T-helper 2 cell treated with Interferon-gamma antibody and Interleukin-4, amounts not matched to agents 5 μg/mL and 100 μg/mL, for 36 hours (primary cell): Measurements from ENCODE around the gene PIEZO2.

ENCODE experiments used
- DNase-seq: peaks from one replicate; pipeline ENCODE4 v3.0.0; 2021; ENCODE audit warnings: low spot score
- H3K27ac Mint-ChIP-seq: one replicate; pipeline ENCODE4 v1.8.0; 2021; ENCODE audit warnings: mild to moderate bottlenecking, mixed read lengths
- H3K27me3 Mint-ChIP-seq: one replicate; pipeline ENCODE4 v1.8.0; 2021; ENCODE audit warnings: low read depth, mixed read lengths
- H3K36me3 Mint-ChIP-seq: one replicate; pipeline ENCODE4 v1.8.0; 2021; ENCODE audit warnings: low read depth, mixed read lengths
- H3K4me1 Mint-ChIP-seq: one replicate; pipeline ENCODE4 v1.8.0; 2021; ENCODE audit warnings: low read depth, mixed read lengths
- H3K4me3 Mint-ChIP-seq: one replicate; pipeline ENCODE4 v1.8.0; 2022; ENCODE audit warnings: mild to moderate bottlenecking, moderate library complexity, mixed read lengths
- H3K9me3 Mint-ChIP-seq: one replicate; pipeline ENCODE4 v1.8.0; 2021; ENCODE audit warnings: mixed read lengths

The PIEZO2 gene

DNA sequence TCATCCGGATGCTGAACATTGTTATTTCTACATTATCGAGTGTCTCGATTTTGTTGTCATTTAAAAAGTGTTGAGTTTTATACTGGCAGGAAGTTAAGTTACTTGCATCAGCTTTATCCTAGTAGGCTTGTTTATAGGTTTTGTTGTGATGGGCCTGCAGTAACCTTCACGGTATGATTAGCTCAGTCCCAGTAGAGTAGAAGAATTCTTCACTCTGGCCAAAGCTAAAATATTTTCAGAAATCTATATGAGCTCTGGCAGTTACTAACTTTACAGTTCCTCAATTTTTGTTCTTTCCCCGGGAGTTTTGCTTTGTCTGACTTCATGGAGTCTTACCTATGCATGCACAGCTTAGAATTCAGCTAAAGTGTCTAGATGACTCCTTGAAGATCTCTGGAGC, 328.7 kb downstream of the PIEZO2 start:
- Mint-ChIP-seq H3K36me3 (no peaks in the 10 kb centered on the region), H3K4me1 (peaks cover 8% of the 10 kb centered on the region), H3K27me3 (peaks cover 28% of the 10 kb centered on the region), H3K4me3 (no peak overlapping the region), H3K27ac (no peak overlapping the region), H3K9me3 (peaks cover 12% of the 10 kb centered on the region)
- DNase-seq, result no peak

DNA sequence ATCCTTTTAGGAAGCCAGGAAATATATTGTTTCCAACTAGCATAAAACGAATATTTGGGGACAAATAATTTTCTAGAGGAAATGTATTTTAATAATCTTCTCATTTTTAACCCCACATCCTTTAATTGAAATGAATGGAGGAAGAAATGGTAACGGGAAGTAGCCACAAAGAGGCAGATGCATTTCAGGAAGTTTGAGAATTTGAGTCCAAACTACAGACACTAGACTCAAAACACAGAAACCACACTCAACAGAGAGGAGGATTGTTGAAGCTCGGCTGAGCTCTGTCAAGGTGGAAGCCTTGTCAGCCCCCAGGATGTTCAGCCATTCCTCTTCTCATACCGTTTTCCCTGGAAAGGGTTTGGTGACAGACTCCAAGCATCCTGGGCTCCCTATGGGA, 335.0 kb downstream of the PIEZO2 start:
- peaks cover 3% of the 10 kb centered on the region for H3K27me3 Mint-ChIP-seq
- no peaks in the 10 kb centered on the region for H3K4me1 Mint-ChIP-seq
- no peaks in the 10 kb centered on the region for H3K36me3 Mint-ChIP-seq
- DNase-seq, result no peak
- H3K27ac Mint-ChIP-seq, result no peak overlapping the region
- H3K9me3 Mint-ChIP-seq, result no peaks in the 10 kb centered on the region
- H3K4me3 Mint-ChIP-seq, result no peak overlapping the region

DNA sequence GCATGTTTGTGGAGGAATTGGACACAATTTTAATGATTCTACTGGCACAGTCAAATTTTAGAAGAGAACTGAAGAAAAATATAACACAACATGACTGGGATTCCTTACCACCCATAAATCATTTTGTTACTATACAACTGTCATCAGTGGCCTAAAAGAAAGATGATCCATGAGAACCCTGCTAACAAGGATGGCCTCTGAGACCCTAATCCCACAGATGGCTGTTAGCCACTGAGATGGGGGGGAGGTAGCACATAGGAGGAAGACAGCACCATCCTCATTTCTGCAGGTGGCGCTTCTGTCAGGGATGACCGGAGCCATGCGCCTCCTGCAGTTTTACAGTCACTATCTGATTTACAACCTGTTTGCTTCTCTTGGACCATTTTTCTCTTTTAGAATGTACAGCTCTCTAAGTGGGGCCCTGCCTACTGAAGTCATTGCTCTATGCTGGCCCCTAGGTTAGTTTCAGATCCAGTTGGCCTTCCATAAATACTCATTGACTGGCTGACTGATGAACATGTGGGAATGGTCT, 343.7 kb downstream of the PIEZO2 start:
- H3K4me3 Mint-ChIP-seq, result no peak overlapping the region
- no peaks in the 10 kb centered on the region for H3K9me3 Mint-ChIP-seq
- DNase-seq, result no peak
- no peak overlapping the region for H3K27ac Mint-ChIP-seq
- H3K36me3 Mint-ChIP-seq, result no peaks in the 10 kb centered on the region
- no peaks in the 10 kb centered on the region for H3K4me1 Mint-ChIP-seq
- H3K27me3 Mint-ChIP-seq, result no peaks in the 10 kb centered on the region

GRCh38 chr18:10804126-10804525, 345.2 kb downstream of the PIEZO2 start:
- no peak for DNase-seq
- H3K9me3 Mint-ChIP-seq, result no peaks in the 10 kb centered on the region
- no peaks in the 10 kb centered on the region for H3K36me3 Mint-ChIP-seq
- H3K4me3 Mint-ChIP-seq, result no peak overlapping the region
- H3K4me1 Mint-ChIP-seq, result no peaks in the 10 kb centered on the region
- H3K27ac Mint-ChIP-seq, result no peak overlapping the region
- H3K27me3 Mint-ChIP-seq, result no peaks in the 10 kb centered on the region

GRCh38 chr18:10798727-10799550, 350.4 kb downstream of the PIEZO2 start:
- H3K27ac Mint-ChIP-seq, result no peak overlapping the region
- no peak overlapping the region for H3K4me3 Mint-ChIP-seq
- no peaks in the 10 kb centered on the region for H3K4me1 Mint-ChIP-seq
- H3K9me3 Mint-ChIP-seq, result no peaks in the 10 kb centered on the region
- no peak for DNase-seq
- no peaks in the 10 kb centered on the region for H3K36me3 Mint-ChIP-seq
- H3K27me3 Mint-ChIP-seq, result no peaks in the 10 kb centered on the region

- Mint-ChIP-seq H3K27me3 (no peaks in the 10 kb centered on the region), H3K4me1 (no peaks in the 10 kb centered on the region), H3K27ac (no peak overlapping the region), H3K9me3 (no peaks in the 10 kb centered on the region), H3K4me3 (no peak overlapping the region), H3K36me3 (no peaks in the 10 kb centered on the region)
- no peak for DNase-seq
Measured at GRCh38 chr18:10797896-10798295, 351.5 kb downstream of the PIEZO2 start.

DNA sequence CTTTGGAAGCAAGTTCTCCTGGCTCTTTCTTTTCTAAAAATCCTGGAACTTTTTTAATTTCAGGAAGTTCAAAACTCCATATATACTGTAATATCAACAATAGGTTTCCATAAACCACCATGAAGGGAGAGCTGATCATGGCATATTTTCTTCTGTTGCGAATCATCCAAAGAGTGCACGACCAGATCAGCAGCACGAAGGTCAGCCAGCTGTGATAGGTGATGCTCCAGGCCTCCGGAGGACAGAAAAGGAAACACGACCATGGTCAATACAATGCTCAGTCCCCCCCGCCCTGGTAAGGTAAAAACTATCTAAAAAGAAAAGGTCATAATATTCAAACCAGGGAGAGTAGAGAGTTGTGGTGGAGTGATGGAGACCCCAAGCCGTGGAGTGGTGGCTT, 354.6 kb downstream of the PIEZO2 start:
- no peaks in the 10 kb centered on the region for H3K36me3 Mint-ChIP-seq
- DNase-seq, result no peak
- no peak overlapping the region for H3K4me3 Mint-ChIP-seq
- peaks cover 7% of the 10 kb centered on the region for H3K27me3 Mint-ChIP-seq
- no peak overlapping the region for H3K27ac Mint-ChIP-seq
- H3K4me1 Mint-ChIP-seq, result no peaks in the 10 kb centered on the region
- H3K9me3 Mint-ChIP-seq, result no peaks in the 10 kb centered on the region

DNA sequence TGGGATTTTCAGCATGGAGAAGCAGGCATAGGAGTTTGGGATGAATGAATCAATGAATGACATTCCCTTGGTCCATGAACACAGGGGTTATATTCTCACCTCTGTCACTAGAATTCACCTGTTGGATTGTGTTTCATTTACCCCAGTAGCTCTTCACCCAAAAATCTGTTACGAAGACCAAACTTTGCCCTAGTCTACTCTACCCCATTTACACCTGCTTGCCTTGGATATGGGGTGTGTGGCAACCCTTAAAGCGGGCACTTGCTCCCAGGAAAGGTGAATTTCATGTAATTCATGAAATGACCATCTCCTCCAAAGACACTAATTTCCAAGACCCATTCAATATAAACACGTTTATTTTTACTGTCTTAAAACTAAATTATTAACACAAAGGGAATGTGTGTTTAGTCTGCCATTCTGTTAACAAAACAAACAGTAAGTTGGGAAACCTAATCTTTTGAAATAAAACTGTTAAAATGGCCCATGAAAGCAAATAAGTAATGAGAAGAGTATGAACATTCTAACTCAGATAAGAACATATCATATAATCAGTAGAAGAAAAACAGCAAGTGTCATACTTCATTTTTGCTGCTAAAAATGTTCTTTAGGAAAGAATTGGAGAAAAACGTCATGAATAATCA, 355.5 kb downstream of the PIEZO2 start:
- Mint-ChIP-seq H3K9me3 (no peaks in the 10 kb centered on the region), H3K27me3 (peaks cover 13% of the 10 kb centered on the region), H3K27ac (no peak overlapping the region), H3K4me1 (no peaks in the 10 kb centered on the region), H3K36me3 (no peaks in the 10 kb centered on the region), H3K4me3 (no peak overlapping the region)
- DNase-seq, result no peak

DNA sequence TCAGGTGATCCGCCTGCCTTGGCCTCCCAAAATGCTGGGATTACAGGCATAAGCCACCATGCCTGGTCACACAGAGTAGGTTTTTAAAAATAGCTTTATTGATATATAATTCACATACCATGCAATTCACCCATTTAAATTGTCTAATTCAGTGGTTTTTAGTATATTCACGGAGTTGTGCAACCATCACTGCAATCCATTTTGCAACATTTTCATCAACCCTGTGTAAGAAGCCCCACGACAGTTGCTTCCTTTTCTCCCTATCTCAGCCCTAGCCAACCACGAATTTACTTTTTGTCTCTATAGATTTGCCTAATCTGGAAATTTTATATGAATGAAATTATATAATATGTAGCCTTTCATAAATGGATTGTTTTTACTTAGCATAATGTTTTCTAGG, 357.2 kb downstream of the PIEZO2 start:
- H3K9me3 Mint-ChIP-seq, result no peaks in the 10 kb centered on the region
- H3K27me3 Mint-ChIP-seq, result peaks cover 19% of the 10 kb centered on the region
- no peaks in the 10 kb centered on the region for H3K36me3 Mint-ChIP-seq
- H3K27ac Mint-ChIP-seq, result no peak overlapping the region
- H3K4me3 Mint-ChIP-seq, result no peak overlapping the region
- H3K4me1 Mint-ChIP-seq, result peaks cover 1% of the 10 kb centered on the region
- DNase-seq, result no peak

DNA sequence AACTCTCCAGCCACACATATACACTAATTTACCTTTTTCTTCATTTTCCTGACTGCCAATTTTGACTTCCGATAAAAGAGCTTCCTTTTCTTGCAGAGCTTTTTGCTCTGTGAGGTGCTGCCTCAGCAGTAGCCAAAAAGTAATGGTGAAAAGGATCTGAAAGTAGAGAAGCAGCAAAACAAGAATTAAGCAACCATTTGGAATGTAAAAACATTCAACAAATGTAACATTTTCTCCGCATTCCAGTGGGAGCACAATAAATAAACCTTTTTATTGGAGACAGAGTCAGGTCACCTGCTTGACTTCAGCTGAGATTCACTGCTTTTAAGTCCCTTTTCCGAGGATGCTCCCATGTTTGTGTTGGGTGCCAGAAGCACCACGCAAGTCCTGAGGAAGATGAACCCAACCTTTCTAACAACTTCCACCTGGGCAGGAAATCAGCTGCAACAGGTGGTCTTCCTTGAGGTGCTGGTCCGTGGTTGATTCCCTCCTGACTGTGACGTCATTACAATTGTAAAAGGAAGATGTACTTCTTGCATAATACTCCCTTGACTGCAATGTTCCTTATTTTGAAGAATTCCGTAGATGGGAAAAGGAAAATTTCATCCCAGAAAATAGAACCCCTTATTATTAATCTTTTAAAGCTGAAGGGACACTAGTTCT, 358.1 kb downstream of the PIEZO2 start:
- Mint-ChIP-seq H3K4me3 (no peak overlapping the region), H3K27me3 (peaks cover 22% of the 10 kb centered on the region), H3K36me3 (no peaks in the 10 kb centered on the region), H3K9me3 (no peaks in the 10 kb centered on the region), H3K27ac (no peak overlapping the region), H3K4me1 (peaks cover 2% of the 10 kb centered on the region)
- DNase-seq, result no peak

DNA sequence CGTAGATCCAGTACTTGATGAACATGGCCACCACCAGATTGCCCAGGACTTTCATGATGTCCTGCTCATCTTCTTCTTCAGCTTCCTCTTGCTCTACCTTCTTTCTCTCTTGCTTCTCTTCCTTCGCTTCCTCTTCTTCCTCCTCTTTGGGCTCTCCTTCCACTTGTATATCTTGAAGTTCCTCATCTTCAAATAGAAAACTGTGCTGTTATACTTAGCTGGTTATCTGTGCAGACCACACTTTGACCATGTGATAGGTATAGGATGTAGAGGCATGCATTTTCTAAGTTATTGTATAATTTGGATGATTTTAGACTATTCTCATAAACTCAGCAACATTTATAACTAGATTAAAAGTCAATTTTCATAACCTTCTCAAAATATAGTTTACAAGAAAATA, 360.2 kb downstream of the PIEZO2 start:
- Mint-ChIP-seq H3K27ac (no peak overlapping the region), H3K36me3 (no peaks in the 10 kb centered on the region), H3K4me3 (no peak overlapping the region), H3K27me3 (peaks cover 42% of the 10 kb centered on the region), H3K9me3 (no peaks in the 10 kb centered on the region), H3K4me1 (peaks cover 2% of the 10 kb centered on the region)
- DNase-seq, result no peak

GRCh38 chr18:10787293-10787901, 362.0 kb downstream of the PIEZO2 start:
- H3K36me3 Mint-ChIP-seq, result no peaks in the 10 kb centered on the region
- H3K9me3 Mint-ChIP-seq, result no peaks in the 10 kb centered on the region
- peak overlapping the region; percentile 16 for H3K27ac Mint-ChIP-seq
- no peak overlapping the region for H3K4me3 Mint-ChIP-seq
- H3K27me3 Mint-ChIP-seq, result peaks cover 59% of the 10 kb centered on the region
- peaks cover 2% of the 10 kb centered on the region for H3K4me1 Mint-ChIP-seq
- peak; percentile 83 for DNase-seq

DNA sequence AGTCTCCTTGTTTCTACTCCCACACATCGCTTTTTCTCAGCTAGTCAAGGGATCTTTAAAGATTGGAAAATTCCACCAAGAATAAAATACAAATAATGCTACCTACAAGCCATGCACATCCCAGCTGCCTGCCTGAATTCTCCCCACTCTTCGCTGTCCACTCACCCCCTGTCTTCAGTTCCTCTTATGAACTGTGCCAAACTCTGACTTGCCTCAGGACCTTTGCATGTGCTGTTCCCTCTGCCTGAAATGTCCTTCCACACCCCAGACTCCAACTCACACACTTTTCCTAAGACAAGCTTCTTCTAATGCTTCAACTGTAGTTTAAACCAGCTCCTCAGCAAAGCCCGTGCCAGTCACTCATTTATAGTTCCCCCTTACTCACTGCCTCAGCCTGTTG, 363.6 kb downstream of the PIEZO2 start:
- DNase-seq, result no peak
- no peaks in the 10 kb centered on the region for H3K9me3 Mint-ChIP-seq
- H3K27me3 Mint-ChIP-seq, result peaks cover 52% of the 10 kb centered on the region
- no peak overlapping the region for H3K4me3 Mint-ChIP-seq
- no peak overlapping the region for H3K27ac Mint-ChIP-seq
- peaks cover 2% of the 10 kb centered on the region for H3K4me1 Mint-ChIP-seq
- no peaks in the 10 kb centered on the region for H3K36me3 Mint-ChIP-seq
